ENCODE measurements around the gene PDE3A.

Gene PDE3A

DNA sequence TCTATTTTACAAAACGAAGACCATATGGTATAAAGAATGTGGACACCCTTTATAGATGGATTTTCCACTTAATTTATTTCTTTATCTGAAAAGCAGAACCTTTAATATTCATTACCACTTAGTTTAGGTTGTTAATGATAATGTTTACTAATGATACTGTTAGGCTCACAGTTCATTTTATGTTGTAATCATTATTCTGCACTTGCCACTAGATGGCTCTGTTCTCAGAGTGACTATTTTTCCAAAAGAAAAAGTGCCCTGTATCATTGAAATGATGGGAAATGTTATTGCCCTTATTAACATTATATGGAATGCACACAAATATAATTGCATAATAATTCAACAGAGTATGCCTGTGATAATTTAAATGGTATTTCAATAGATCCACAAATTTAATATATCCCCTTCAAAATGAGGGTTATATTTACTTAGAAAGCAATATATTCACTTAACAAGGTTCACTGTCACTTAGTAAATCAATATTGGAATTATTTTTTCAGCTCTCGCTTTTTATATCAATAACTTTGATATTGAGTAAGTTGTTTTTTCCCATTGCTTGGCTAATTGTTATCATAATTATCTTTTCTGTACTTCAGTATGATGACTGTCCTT lies 95.7 kb downstream of the PDE3A start:
- peak; percentile 7 for DNase-seq

DNA sequence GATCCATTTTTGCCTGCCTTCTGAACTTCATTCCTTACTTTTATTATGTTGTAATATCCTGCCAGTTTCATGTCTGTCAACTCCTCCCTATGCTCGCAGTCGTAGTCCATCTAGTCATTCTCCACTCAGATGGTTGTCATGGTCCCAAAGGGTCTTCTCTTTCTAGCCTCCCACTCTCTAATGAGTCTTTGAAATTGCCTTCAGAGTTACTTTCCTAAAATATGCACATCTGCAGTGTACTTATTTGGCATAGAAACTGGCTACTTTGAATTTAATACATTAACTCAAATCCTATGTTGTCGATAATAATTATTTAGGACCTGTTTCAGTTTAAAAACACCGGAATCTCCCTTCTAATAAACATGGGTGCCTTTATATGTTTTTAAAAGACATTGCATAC lies 101.0 kb downstream of the PDE3A start:
- DNase-seq, result no peak

DNA sequence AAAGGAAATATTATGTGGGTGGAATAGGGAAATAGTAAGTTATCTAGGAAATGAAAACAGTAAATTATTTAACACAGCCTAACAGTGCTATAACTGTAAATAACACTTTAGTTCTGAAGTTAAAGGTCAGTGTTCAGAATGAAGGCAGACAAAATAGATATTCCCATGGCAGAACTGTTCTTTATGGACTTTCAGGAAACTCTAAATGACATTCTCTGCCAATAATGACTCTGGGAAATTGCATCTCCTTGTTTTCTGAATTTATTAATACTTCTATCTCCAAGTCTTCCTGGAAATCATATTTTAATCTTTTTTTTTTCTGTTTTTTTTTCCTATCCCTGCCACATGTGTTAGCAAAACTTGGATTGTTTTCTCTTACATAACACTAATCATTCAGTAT lies 101.4 kb downstream of the PDE3A start:
- no peak for DNase-seq

DNA sequence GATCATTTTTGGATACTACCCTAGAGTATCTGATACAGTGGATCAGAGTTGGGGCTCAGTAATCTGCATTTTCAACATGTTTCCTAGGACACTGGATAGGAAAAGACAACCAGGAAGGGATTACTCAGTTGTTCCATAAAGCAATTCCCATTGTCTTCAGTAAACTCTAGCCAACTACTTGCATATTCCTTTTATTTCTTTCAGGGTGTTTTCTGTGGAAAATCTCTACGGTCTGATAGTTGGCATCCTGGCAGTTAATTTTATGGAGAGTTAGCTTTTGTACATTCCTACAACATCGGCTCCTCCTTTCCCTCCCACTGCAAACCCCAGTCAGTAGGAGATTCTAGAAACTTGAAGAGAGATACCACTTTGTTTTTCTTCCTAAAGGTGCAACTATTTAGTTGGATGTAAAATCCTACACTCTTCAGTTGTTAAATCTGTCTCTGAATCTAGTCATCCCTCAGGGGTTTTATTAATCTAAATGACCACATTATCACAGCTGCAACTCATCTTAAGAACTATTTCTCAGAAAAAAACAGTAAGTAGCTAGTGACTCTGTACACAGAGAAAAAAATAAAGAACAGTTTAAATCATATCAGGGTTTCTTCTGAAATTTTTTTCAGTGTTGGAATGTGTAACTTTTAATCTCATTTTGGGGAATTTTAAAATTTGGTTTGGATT lies 103.9 kb downstream of the PDE3A start:
- no peak for DNase-seq

DNA sequence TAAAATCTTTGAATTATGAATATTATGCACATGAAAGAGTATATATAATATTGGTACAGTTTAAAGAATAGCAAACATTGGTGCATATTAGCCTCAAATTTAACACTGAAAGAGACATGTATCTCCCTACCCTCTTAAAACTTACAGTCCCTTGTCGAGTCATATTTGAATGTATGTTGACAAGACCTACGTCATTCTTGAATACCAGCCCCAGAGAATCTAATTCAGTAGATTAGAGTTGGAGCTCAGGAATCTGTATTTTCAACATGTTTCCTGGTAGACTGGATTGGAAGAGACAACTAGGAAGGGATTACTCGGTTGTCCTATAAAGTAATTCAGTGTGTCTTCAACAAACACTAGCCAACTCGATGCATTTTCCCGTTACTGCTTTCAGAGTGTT lies 104.8 kb downstream of the PDE3A start:
- no peak for DNase-seq

DNA sequence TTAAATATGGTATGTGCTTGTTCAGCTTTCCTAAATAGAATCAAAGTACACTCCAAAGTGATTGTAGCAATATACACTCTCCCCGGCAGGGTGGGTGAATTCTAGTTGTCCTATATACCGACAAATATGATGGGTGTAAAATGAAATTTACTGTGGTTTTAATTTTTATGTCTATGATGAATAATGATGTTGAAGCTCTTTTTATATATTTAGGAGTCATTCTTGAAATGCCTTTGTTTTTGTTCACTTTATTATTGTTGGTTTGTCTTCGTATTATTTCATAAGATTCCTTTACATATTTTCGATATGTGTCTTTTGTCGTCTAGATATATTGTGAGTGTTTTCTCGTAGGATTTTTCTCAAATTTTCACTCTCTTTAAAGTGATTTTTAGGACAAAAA lies 105.7 kb downstream of the PDE3A start:
- no peak for DNase-seq

DNA sequence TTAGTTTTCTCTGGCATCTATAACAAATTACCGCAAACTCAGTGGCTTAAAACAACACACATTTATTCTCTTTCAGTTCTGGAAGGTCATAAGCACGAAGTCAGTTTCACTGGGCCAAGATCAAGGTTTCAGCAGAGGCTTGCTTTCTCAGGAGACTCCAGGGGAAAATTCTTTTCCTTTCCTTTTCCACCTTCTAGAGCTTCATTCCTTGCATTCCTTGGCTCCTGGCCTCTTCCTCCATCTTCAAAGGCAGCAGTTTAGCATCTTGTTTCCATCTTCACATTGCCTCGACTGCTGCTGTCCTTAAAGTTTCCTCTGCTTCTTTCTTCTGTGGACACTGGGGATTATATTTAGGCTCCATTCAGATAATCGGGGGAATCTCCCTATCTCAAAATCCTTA lies 106.1 kb downstream of the PDE3A start:
- DNase-seq, result no peak

DNA sequence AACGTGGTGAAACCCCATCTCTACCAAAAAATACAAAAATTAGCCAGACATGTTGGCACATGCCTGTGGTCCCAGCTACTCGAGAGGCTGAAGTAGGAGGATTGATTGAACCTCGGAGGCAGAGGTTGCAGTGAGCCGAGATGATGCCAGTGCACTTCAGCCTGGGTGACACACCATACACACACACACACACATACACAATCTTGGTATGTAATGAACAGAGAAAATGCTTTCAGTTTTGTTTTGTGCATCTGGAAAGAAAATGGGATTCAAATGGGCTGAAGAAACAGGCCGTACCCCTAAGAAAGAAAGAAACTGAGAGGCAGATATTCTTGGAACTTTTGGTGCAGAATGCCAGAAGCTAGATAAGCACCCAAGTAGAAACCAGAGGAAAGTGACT lies 107.2 kb downstream of the PDE3A start:
- no peak for DNase-seq

DNA sequence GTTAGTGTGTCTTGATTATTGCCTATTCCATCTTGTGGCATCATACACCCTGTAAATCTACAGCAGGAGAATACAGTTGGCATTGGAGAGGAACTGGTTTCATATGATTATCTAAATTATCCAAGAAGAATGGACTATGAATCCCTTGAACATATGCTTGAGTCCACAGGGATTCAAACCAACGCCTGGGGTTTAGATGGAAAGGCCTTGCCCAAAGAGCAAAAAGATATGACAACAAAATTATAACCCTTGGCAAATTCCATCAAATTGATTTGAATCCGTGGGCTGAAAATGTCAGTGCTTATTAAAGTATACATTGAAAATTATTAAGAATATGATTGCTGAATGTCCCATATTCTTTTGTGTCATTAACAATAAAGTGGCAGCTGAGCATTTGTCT lies 108.2 kb downstream of the PDE3A start:
- no peak for DNase-seq

DNA sequence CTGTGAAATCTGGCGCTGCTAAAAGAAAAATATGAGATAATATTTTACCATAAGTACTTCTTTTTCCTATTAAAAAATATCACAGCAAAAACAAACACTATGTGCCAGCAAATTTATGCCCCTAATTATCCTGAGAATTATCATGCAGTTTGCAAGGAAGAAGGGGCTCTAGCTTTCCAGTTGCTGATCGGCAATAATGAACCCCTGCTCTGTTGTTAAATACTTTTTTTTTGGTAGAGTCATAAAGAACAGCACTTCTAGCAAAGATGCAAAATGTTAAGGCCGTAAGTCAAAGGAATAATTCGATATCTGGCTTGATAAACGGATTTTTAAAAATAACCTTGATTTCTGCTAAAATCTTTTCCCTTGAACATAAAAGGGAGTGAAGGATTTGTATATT lies 108.9 kb downstream of the PDE3A start:
- no peak for DNase-seq

DNA sequence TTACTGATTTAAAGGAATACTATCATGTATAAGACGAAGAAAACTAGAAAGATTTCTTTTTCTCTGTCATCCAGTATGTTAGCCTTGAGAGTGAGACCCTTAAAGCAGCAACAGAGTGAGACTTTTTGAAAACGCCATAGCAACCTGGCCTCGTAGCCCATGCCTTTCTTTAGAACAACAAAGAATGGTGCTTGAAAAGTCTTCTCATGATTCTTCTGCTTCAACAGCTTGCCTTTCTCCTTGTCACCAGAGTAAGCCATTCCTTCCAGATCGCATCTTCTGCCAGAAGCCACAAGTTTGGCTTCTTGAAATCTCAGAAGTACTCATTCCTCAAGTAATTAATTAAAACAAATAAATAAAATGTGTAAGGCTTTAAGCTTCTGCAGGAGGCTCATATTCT lies 109.3 kb downstream of the PDE3A start:
- peak; percentile 10 for DNase-seq

DNA sequence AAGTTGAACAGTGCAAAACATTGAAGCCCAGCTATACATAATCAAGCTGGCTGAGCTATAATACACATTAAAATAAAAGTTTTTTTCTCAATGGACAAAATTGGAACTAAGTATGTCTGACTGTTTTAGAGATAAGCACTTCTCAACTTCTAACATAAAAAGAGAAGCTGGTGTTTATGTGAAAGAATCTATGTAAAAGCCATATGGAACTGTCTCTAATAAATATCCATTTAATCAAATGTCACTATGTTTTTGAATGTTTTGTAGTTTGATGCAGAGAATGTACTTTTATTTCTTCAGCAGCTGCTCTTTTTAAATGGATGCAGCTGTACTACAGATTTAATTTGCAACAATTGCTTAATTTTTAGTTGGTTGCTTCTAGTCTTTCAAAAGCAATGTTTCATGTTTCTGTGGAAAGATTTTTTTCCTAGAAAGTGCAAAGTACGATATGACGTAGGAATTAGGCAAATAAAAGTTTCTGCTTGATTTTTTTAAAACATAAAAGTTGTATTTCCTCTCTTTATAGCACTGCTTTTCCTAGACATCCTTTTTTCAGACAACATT lies 114.2 kb downstream of the PDE3A start:
- no peak for DNase-seq

DNA sequence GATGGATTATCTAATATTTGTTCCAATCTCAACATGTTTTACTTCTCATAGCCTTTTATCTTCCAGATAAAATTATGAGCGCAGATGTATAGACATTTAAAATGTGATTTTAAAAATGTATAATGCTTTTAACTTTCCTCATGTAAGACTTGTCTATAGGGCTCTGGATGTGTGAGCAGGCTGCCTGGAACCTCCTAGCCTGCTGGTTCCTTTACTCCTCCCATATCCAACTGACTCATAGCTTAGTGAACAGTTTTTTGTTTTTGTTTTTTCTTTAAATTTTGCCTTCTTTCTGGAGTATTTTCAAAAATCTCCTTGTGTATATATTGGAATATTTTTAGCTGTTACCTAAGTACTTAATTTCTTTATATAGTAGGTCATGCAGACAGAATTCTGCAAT lies 115.4 kb downstream of the PDE3A start:
- no peak for DNase-seq

DNA sequence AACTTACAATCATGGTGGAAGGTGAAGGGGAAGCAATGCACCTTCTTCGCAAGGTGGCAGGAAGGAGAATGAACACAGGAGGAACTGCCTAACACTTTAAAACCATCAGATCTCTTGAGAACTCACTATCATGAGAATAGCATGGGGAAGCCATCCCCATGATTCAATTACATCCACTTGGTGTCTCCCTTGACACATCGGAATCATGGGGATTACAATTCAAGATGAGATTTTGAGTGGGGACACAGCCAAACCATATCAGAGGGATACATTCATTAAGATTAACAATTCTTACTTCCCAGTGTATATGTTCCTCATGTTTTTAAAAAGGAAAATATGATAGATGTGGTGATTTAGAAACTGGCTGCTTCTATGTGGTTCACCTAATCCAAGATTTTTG lies 117.9 kb downstream of the PDE3A start:
- DNase-seq, result peak; percentile 36

DNA sequence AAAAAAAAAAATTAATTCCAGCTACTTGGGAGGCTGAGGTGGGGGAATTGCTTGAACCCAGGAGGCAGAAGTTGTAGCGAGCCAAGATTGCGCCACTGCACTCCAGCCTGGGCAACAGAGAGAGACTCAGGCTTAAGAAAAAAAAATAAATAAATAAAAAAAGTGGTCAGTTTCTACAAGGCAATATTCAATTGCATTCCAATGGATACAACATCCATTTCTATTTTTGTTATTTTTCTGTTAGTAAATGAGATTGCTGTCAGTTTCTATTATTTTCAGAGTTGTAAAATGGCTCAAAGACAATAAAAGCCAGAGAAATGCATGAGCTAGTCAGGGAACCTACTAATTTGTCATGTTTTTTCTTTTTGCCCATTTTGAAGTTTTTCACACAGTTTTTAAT lies 119.2 kb downstream of the PDE3A start:
- no peak for DNase-seq

DNA sequence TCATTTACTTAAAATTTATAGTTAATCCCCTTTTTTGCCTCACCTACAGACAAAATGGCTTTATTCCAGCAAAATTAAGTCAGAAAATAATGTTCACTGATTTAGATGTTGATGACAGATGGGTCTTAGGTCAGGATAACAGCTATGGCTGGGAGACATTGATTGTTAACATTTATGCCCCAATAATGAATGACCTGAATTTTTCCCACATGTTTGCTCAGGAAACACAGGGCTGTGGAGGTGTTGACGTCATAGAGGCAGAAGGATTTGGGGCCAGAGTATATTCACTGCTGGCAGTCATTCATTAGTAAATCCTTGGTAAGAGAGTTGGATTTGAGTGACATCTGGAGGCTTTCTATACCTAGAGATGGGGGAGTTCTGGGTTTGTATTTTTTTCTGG lies 121.3 kb downstream of the PDE3A start:
- no peak for DNase-seq

DNA sequence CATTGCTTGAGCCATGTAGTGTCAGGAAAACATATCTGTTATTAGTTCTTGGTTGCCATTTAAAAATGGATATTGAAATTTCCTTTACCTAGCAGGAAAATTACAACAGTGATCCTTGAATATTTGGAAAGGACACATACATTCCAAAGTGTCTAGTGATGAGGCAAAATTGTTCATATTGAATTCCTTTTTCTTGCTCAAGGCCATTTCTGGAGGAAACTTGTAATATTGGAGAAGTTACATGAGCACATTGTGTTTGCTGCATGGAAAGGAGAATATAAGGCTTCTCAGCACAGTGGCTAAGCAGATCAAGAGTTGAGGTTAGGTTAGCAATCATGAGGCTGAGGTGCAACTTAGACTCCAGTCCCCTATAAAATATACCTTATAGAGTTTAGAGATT lies 121.9 kb downstream of the PDE3A start:
- DNase-seq, result no peak

DNA sequence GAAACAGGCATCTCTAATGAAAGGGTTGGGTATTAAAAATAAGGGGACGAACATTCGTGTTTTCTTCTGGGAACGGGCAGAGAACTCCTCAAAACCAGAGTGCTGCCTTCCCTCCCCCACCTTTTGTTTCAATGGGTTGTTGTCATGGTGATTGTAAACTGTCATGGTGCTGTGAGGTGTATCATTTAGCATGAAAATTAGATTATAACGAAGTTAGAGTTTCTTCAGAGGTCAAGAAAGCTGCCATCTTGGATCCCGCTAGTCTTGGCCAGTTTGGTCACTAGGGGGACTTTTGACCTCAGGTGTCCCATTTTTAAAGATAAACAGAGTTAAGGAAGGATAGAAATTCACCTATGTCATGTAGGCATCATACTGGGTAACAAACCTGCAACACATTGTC lies 123.0 kb downstream of the PDE3A start:
- no peak for DNase-seq

DNA sequence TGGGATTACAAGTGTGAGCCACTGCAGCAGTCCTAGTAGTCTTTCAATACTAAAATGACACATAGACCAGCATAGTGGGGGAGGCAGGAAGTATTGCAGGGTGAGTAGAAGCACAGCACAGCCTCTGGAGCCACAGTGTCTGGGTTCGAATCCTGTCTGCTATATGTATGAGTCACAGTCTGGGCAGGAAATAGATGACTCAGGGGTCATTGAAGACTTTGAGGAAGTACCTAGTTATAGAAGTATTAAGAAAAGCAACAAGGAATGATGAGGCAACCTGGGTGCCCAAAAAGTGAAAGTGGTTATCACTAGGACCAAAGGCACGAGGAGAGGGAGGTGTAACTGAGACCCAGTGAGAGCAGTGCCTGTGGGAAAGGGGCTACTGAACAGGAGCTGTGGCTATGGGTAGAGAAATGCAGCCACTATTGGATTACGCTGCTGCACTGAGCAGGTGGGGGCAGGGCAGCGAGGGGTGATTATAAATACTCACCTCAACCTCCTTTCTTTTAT lies 124.0 kb downstream of the PDE3A start:
- DNase-seq, result no peak

DNA sequence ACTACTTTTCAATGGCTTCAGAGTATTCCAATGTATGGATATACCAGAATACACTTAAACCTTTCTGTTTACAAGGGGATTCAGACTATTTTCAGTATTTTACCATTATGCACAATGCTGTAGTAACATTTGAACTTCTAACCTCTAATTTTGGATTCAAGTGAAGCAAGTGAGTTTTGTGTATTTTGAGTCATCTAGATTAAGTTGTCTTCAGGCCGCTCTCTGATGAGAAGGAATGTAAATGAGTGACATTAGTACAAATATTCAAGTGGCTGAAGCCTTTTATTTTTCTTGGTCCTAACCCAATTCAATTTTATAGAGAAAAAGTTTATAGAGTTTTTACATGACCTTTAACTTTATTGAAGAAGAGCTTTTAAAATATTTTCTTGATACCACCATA lies 125.6 kb downstream of the PDE3A start:
- DNase-seq, result no peak

DNA sequence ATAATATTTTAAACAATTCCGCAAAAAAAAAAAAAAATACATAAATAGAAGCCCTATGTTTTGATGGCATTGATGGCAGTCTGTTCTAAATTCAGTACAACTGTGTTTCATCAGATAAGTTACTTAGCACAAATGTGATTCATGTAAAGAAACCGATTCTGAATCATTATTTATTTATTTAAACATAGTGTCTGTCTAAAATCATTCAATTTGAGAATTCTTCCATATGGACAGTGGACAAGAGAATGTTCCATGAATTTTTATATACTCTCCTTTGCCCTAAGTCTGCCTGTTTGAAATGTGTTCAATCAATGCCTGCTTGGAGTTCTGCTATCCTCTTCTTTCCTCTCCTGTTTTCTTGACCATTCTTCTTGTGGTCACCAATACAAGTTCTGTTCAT lies 126.5 kb downstream of the PDE3A start:
- DNase-seq, result no peak

DNA sequence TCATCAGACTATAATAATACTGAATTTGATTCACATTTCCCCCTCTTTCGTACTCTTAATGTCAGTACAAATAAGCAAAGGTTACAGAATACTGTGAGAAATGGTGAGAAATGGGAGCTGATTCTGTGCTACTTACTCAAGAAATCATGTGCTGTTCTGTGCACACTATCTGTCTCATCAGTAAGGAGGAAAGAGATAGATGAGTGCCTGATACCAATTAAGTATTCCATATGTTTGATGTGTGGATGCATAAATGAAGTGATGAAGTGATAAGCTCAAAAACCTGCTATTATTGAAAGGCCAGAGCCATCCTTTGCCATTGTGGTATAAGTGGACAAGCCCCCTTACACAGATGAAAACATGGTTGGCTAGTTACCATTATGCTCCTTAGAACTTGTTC lies 127.7 kb downstream of the PDE3A start:
- no peak for DNase-seq

DNA sequence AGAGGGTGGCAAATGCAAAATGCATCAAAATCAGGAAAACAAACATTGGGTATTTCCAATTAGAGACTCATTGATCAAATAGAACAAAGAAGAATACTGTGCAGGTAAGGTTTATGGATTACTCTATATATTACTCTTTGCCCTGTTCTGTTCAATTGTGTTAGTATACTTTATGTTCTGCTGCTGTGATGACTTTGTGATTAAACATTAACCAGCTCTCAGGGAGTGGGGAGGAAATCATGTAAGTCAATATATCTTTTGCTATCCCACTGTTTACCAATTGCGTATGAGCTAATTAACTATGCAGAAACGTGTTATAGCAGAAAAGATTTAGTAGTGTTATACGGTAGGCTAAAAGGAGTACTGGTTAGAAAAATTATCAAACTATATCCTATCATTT lies 129.4 kb downstream of the PDE3A start:
- DNase-seq, result no peak

DNA sequence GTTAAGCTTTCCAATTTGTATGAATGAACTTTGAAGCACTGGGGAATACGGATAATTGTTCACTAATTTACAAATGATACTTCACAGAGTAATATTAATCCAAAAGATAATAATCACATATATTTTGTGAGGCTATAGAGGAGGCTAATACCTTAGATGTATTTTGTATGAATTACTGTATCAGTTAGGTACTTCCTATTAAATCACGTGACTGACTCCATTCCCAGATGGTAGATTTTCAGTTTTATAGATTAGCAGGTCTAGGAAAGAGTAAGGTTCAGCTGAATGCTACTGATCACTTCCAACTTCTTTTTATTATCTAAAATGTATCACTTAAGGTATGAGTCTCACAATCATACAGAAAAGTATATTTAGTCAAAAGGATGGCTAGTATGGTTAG lies 133.6 kb downstream of the PDE3A start:
- DNase-seq, result no peak

DNA sequence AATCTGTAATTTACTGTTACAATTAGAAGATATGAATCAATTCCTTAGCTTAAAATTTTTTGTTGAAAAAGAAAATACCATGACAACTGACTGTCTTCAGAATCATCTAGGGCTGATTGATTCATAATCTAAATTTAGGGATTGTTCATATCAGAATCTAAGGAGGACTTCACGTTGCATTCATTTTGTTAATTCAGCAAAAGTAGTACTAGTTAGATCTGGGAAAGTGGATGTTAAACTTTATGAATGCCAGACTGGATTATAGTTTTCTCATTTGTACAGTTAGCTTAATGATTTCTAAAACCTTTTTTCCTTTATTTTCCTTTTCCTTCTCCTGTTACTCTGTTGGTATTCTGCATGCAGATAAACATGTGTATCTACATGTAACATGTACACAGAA lies 135.5 kb downstream of the PDE3A start:
- no peak for DNase-seq
